ENCODE measurements around the gene ZNF358.

Gene ZNF358

DNA sequence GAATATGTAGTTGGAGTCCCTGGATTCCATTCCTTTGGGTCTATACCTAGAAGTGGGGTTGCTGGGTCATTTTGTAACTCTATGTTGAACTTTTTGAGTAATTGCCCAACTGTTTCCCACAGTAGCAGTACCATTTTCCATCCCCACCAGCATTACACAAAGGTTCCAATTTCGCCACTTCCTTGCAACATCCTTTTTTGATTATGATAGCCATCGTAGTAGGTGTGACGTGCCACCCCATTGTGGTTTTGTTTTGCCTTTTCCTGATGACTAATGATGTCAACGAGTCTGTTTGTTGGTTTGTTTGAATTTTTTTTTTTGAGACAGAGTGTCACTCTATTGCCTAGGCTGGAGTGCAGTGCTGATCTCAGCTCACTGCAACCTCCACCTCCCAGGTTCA lies 23.8 kb upstream of the ZNF358 start:
- Histone ChIP-seq H3K4me3 (ENCODE audit: low read depth, low read length) (no peak overlapping the region), H3K27ac (ENCODE audit: low read depth, low read length) (no peak overlapping the region), H3K79me2 (ENCODE audit: control insufficient read depth, insufficient read depth, low read length, unreplicated experiment) (no peaks in the 10 kb centered on the region), H3K4me1 (ENCODE audit: control insufficient read depth, insufficient read depth, low read length, unreplicated experiment) (no peaks in the 10 kb centered on the region), H3K27me3 (ENCODE audit: insufficient read depth, low read length) (no peaks in the 10 kb centered on the region), H3K36me3 (ENCODE audit: insufficient read depth, low read length) (no peaks in the 10 kb centered on the region), H2AFZ (ENCODE audit: low read length, unreplicated experiment) (no peak overlapping the region)

DNA sequence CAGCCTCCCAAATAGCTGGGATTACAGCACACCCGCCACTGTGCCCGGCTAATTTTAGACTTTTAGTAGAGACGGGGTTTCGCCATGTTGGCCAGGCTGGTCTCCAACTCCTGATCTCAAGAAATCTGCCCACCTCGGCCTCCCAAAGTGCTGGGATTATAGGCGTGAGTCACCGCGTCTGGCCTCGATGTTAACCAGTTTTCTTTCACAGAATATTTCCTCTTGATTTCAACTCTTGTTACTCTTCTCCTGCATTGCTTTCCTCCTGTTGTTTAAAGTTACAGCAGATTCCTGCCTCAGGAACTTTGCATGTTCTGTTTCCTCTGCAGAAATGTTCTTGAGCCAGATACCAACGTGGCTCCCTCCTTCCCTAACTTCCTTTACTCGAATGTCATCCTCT lies 23.3 kb upstream of the ZNF358 start:
- Histone ChIP-seq H3K36me3 (ENCODE audit: insufficient read depth, low read length) (no peaks in the 10 kb centered on the region), H2AFZ (ENCODE audit: low read length, unreplicated experiment) (no peak overlapping the region), H3K27ac (ENCODE audit: low read depth, low read length) (no peak overlapping the region), H3K4me3 (ENCODE audit: low read depth, low read length) (no peak overlapping the region), H3K4me1 (ENCODE audit: control insufficient read depth, insufficient read depth, low read length, unreplicated experiment) (no peaks in the 10 kb centered on the region), H3K27me3 (ENCODE audit: insufficient read depth, low read length) (no peaks in the 10 kb centered on the region), H3K79me2 (ENCODE audit: control insufficient read depth, insufficient read depth, low read length, unreplicated experiment) (no peaks in the 10 kb centered on the region)

DNA sequence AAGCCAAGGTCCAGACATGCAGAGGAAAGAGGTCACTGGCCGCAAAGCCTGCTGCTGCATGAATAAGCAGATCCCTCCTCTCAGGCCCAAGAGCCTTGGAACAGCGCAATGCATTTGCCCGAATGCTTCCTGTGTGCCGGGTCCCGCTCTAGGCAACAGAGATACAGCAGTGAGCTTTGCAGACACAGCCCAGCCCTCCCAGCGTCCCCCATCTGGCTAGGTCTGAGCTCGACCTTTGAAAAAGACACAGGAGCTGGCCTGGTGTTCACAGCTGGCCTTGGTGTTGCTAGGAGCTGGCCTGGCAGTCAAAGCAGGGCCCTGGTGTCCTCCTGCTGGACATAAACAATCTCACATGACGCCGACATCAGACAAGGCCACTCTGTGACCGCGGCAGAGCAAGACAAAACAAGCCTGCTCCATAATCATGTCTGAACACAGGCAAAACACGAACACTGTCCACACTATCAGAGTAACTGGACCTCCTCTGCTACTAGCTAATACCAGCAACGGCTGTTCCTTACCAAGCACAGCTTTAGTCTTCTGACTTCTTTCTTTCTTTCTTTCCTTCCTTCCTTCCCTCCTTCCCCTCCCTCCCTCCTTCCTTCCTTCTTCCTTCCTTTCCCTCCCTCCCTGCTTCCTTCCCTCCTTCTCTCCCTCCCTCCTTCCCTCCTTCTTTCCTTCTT lies 21.3 kb upstream of the ZNF358 start:
- no peaks in the 10 kb centered on the region for H3K4me1 ChIP-seq (ENCODE audit: control insufficient read depth, insufficient read depth, low read length, unreplicated experiment)
- H3K27ac ChIP-seq (ENCODE audit: low read depth, low read length) = no peak overlapping the region
- no peaks in the 10 kb centered on the region for H3K36me3 ChIP-seq (ENCODE audit: insufficient read depth, low read length)
- no peaks in the 10 kb centered on the region for H3K79me2 ChIP-seq (ENCODE audit: control insufficient read depth, insufficient read depth, low read length, unreplicated experiment)
- H3K27me3 ChIP-seq (ENCODE audit: insufficient read depth, low read length) = no peaks in the 10 kb centered on the region
- no peak overlapping the region for H2AFZ ChIP-seq (ENCODE audit: low read length, unreplicated experiment)
- H3K4me3 ChIP-seq (ENCODE audit: low read depth, low read length) = no peak overlapping the region

DNA sequence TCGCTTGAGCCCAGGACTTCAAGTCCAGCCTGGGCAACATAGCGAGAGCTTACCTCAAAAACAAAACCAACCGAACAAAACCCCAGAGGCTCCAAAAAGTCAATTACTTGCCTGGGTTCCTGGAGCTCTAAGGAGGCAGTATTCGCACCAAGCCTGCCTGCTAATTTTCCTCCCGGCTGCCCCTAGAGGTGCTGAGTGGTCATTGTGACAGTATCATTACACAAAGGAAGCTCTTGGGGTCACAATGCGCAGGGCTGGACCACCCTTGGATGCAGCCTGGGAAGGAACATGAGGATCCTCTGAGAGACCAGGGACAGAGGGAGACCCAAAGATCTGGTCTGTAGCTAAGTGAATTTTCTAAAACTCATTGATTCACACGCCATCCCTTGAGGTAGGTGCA lies 18.6 kb upstream of the ZNF358 start:
- Histone ChIP-seq H3K36me3 (ENCODE audit: insufficient read depth, low read length) (no peaks in the 10 kb centered on the region), H3K4me3 (ENCODE audit: low read depth, low read length) (no peak overlapping the region), H2AFZ (ENCODE audit: low read length, unreplicated experiment) (no peak overlapping the region), H3K4me1 (ENCODE audit: control insufficient read depth, insufficient read depth, low read length, unreplicated experiment) (no peaks in the 10 kb centered on the region), H3K27ac (ENCODE audit: low read depth, low read length) (no peak overlapping the region), H3K79me2 (ENCODE audit: control insufficient read depth, insufficient read depth, low read length, unreplicated experiment) (no peaks in the 10 kb centered on the region), H3K27me3 (ENCODE audit: insufficient read depth, low read length) (peaks cover 6% of the 10 kb centered on the region; the same call in 1 of the 2 replicates)

DNA sequence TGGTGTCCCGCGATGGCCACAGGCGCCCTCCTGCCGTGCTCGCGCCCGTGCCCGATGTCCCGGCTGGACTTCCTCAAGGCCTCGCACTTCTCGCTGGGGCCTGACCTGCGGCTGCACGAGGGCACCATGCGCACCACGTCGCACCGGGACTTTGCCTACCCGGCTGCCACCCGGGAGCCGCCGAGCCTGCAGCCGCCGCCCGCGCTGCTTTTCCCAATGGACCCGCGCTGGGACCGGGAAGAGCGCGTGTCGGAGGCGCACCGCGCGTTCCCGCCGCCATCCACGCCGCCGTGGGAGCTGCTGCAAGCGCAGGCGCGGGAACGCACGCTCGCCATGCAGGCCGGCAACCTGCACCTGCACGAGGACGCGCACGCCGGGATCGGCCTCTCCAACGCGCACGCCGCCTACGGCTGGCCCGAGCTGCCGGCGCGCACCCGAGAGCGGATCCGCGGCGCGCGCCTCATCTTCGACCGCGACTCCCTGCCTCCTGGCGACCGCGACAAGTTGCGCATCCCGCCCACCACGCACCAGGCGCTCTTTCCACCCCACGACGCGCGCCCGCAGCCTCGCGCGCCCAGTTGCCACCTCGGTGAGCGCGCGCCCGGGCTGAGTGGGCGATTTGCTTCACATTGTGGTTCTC lies 15.0 kb upstream of the ZNF358 start:
- Histone ChIP-seq H3K36me3 (ENCODE audit: insufficient read depth, low read length) (no peaks in the 10 kb centered on the region), H3K4me1 (ENCODE audit: control insufficient read depth, insufficient read depth, low read length, unreplicated experiment) (no peaks in the 10 kb centered on the region), H3K27ac (ENCODE audit: low read depth, low read length) (no peak overlapping the region), H3K27me3 (ENCODE audit: insufficient read depth, low read length) (peaks cover 6% of the 10 kb centered on the region; the same call in 1 of the 2 replicates), H3K4me3 (ENCODE audit: low read depth, low read length) (peak overlapping the region; percentile 71), H2AFZ (ENCODE audit: low read length, unreplicated experiment) (no peak overlapping the region), H3K79me2 (ENCODE audit: control insufficient read depth, insufficient read depth, low read length, unreplicated experiment) (no peaks in the 10 kb centered on the region)

DNA sequence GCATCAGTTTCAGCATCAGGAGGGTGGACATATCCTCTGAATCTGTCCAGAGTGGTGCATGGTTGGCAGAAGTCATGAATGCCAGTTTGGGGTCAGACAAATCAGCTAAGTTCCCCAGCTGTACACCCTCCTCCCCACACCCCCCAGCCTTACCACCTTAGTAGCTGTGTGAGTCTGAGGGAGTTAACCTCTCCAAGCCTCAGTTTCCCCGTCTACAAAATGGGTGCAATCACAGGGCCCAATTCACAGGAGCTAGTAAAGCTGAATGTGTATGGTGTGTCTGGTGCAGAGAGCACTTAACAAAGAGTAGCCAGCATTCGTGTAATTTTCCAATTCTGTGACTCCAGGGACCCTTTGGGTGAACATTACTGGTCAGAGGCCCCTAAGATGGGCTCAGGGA lies 13.4 kb upstream of the ZNF358 start:
- Histone ChIP-seq H3K27me3 (ENCODE audit: insufficient read depth, low read length) (peaks cover 6% of the 10 kb centered on the region; the same call in 1 of the 2 replicates), H3K4me1 (ENCODE audit: control insufficient read depth, insufficient read depth, low read length, unreplicated experiment) (no peaks in the 10 kb centered on the region), H3K4me3 (ENCODE audit: low read depth, low read length) (no peak overlapping the region)

DNA sequence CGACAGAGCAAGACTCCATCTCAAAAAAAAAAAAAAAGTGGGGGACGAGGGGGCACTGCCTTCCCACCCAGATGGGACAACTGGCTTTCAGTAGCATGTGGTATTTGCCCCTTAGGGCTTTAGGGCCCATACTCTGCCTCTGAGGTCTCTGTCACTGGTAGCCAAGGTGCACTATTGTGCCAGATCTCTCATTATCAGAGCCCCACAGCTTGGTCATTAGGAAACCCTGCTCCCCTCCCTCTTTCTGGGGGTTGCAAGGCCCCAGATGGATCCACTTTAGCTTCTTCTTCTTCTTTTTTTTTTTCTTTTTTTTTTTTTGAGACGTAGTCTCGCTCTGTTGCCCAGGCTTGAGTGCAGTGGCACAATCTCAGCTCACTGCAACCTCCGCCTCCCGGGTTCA lies 11.2 kb upstream of the ZNF358 start:
- no peaks in the 10 kb centered on the region for H3K79me2 ChIP-seq (ENCODE audit: control insufficient read depth, insufficient read depth, low read length, unreplicated experiment)
- peaks cover 3% of the 10 kb centered on the region for H3K4me1 ChIP-seq (ENCODE audit: control insufficient read depth, insufficient read depth, low read length, unreplicated experiment)
- no peak overlapping the region for H3K27ac ChIP-seq (ENCODE audit: low read depth, low read length)
- H3K27me3 ChIP-seq (ENCODE audit: insufficient read depth, low read length) = peaks cover 7% of the 10 kb centered on the region; the same call in 1 of the 2 replicates
- H3K36me3 ChIP-seq (ENCODE audit: insufficient read depth, low read length) = no peaks in the 10 kb centered on the region
- no peak overlapping the region for H2AFZ ChIP-seq (ENCODE audit: low read length, unreplicated experiment)
- no peak overlapping the region for H3K4me3 ChIP-seq (ENCODE audit: low read depth, low read length)

More for the DNA sequence above, 13.4 kb upstream of the ZNF358 start:
- H3K27ac ChIP-seq (ENCODE audit: low read depth, low read length) = no peak overlapping the region
- H2AFZ ChIP-seq (ENCODE audit: low read length, unreplicated experiment) = no peak overlapping the region
- no peaks in the 10 kb centered on the region for H3K79me2 ChIP-seq (ENCODE audit: control insufficient read depth, insufficient read depth, low read length, unreplicated experiment)
- no peaks in the 10 kb centered on the region for H3K36me3 ChIP-seq (ENCODE audit: insufficient read depth, low read length)

DNA sequence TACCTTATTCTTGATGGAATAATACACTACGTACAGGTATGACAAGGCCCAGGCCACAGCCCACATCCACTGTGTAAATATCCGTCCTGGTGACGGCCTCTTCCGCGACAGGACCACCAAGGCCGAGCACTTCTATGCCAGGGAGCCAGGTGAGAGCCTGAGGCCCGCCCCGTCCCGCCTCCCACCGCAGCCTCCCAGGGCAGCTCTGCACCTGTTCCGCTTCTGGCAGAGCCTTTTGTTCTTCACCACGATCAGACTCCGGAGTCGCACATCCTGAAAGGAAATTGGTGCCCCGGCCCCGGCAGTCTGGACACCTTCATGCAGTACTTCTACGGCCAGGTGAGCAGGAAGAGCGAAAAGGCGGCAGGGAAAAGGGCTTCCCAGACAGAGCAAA lies 10.6 kb upstream of the ZNF358 start:
- no peak overlapping the region for H3K27ac ChIP-seq (ENCODE audit: low read depth, low read length)
- no peaks in the 10 kb centered on the region for H3K79me2 ChIP-seq (ENCODE audit: control insufficient read depth, insufficient read depth, low read length, unreplicated experiment)
- no peaks in the 10 kb centered on the region for H3K36me3 ChIP-seq (ENCODE audit: insufficient read depth, low read length)
- H3K4me3 ChIP-seq (ENCODE audit: low read depth, low read length) = no peak overlapping the region
- H3K27me3 ChIP-seq (ENCODE audit: insufficient read depth, low read length) = peaks cover 13% of the 10 kb centered on the region; the same call in 1 of the 2 replicates
- H2AFZ ChIP-seq (ENCODE audit: low read length, unreplicated experiment) = no peak overlapping the region
- peaks cover 3% of the 10 kb centered on the region for H3K4me1 ChIP-seq (ENCODE audit: control insufficient read depth, insufficient read depth, low read length, unreplicated experiment)

DNA sequence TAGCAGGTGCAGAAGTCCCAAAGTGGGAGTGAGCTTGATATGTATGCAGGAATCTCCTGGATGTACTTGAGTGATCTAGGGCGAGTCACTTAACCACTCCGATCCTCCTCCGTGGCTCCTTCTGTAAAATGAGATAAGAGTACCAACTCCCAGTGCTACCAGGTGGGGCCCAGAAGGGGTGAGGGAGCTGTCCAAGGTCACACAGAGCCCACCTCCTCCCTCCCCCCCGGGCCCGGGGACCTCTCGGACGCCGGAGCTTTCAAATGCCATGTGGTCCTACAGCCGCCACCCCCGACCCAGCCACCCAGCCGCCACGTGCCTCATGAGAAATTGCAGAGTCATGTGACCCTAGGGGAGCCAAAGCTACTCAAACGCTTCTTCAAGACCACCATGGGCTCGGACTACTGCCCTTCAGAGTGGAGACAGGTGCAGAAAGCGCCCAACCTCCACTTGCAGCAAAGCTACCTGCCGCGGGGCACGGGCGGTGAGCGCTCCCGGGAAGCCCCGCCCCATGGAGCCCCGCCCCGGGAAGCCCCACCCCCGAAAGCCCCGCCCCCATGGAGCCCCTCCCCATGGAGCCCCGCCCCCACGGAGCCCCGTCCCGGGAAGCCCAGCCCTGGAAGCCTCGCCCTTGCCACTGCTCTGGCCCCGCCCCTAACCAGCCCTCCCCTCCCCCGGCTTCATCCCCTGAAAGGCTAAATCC lies 10.1 kb upstream of the ZNF358 start:
- H2AFZ ChIP-seq (ENCODE audit: low read length, unreplicated experiment) = peak overlapping the region; percentile 12
- H3K27ac ChIP-seq (ENCODE audit: low read depth, low read length) = no peak overlapping the region
- H3K27me3 ChIP-seq (ENCODE audit: insufficient read depth, low read length) = peaks cover 13% of the 10 kb centered on the region; the same call in 1 of the 2 replicates
- H3K4me1 ChIP-seq (ENCODE audit: control insufficient read depth, insufficient read depth, low read length, unreplicated experiment) = peaks cover 3% of the 10 kb centered on the region
- H3K36me3 ChIP-seq (ENCODE audit: insufficient read depth, low read length) = no peaks in the 10 kb centered on the region
- no peak overlapping the region for H3K4me3 ChIP-seq (ENCODE audit: low read depth, low read length)
- no peaks in the 10 kb centered on the region for H3K79me2 ChIP-seq (ENCODE audit: control insufficient read depth, insufficient read depth, low read length, unreplicated experiment)

DNA sequence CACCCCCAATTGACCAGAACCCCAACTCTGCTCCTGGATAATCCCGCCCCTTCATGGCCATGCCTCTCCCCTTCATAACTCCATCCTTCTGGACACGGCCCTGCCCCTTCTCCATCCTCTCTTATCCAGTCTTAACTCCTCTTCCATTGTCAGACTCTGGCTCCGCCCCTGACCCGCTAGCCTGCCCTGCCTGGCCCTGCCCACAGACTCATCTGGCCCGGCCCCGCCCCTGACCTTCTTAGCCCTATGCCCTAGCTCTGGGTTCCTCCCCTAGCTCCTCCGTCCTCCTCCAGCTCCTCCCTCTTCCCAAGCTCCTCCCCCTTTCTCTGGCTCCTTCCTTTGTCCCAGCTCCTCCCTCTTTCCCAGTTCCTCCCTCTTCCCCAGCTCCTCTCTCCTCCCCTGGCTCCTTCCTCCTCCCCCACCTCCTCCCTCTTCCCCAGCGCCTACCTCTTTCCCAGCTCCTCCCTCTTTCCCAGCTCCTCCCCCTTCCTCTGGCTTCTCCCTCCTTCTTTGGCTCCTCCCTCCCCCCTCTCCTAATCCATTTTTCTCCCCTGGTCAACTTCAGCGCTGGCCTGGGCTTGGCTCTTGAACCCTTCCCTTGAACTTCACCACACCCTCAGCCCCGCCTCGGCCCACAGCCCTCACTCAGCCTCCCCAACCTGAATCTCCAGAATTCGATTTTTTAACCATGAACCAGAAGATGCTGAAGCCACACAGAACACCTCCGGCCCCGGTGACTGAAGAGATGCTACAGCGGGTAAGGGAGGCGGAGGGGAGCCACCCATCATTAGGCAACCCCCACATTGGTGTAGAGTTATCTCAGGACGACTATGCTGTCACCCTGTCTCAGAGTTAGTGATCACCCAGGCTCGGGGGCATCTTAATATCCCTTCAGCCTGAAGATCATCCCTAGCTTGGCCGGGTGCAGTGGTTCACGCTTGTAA lies 9.2 kb upstream of the ZNF358 start:
- Histone ChIP-seq H3K27me3 (ENCODE audit: insufficient read depth, low read length) (peaks cover 7% of the 10 kb centered on the region; the same call in 1 of the 2 replicates), H3K4me1 (ENCODE audit: control insufficient read depth, insufficient read depth, low read length, unreplicated experiment) (peaks cover 3% of the 10 kb centered on the region), H3K27ac (ENCODE audit: low read depth, low read length) (no peak overlapping the region), H3K4me3 (ENCODE audit: low read depth, low read length) (no peak overlapping the region), H2AFZ (ENCODE audit: low read length, unreplicated experiment) (peak overlapping the region; percentile 12), H3K36me3 (ENCODE audit: insufficient read depth, low read length) (no peaks in the 10 kb centered on the region), H3K79me2 (ENCODE audit: control insufficient read depth, insufficient read depth, low read length, unreplicated experiment) (no peaks in the 10 kb centered on the region)
